HG03025 (cell line): ENCODE measurements around the gene NGEF.

ENCODE experiments used
- ATAC-seq: cut with Tn5 transposase; IDR thresholded peaks from one replicate; pipeline ENCODE4 v1.9.1; 2021; ENCODE audit warnings: mild to moderate bottlenecking, moderate library complexity; ENCODE audit not compliant: unreplicated experiment, low FRiP score

NGEF gene

DNA sequence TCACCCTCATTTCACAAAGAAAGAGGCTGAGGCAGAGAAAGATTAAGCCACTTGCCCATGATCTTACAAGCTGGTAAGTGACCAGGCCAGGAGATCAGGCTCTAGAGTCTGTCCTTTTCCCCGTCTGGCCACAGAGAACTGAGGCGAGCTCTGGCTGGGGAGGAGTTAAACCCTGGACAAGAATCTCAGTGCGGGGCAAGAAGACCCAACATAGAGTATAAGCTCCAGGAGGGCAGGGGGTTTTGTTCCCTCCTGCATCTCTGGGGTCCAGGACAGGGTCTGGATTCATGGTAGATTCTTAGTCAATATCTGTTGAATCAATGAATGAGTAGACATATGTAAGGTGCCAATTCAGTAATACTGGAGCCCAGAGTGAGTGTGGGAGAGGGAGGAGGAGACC is 34.1 kb upstream of the NGEF start:
- no peak for ATAC-seq

DNA sequence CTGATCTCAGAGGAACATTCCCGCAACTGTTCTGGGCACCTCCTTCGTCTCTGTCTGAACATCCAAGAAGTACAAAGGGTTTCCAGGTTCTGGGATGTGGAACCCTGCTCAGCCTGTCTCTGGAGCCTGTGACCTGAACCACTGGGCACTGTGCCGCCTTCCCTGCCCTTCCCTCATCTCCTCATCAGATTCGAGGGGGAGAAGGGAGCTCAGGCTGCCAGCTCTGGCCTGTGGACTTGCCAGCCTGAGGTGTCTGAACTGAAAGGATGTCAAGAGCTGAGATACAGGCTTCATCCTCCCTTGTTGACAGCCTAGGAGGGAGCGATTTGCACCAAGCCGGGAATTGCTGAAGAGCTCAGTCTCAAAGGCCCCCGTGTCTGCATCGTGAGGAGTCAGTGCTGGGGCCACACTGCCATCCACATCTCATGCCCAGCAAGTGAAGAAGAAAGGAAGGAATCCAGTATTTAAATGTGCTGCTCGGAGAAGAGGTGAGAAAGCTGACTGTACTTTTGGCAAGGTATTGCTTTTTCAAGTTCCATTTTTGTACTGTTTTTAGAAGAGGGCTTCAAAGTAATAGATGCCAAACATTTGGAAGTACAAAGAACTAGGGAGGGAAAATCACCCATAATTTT is 32.0 kb upstream of the NGEF start:
- no peak for ATAC-seq

DNA sequence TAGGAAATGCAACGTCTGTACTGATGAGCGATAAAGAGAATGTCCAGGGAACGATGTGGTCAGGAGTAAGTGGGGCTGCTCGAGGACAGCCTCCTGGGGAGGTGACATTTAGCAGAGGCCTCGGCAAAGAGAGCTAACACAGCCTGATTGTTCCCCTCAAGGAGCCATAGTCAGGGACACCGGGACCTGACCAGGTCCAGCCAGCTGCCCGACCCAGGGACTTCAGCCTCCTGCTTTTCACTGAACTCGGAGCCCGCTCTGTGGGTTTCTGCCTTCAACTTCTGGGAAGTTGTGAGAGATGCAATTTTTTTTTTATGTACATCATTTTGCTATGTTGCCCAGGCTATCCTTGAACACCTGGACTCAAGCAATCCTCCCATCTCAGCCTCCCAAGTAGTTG is 29.5 kb upstream of the NGEF start:
- no peak for ATAC-seq

DNA sequence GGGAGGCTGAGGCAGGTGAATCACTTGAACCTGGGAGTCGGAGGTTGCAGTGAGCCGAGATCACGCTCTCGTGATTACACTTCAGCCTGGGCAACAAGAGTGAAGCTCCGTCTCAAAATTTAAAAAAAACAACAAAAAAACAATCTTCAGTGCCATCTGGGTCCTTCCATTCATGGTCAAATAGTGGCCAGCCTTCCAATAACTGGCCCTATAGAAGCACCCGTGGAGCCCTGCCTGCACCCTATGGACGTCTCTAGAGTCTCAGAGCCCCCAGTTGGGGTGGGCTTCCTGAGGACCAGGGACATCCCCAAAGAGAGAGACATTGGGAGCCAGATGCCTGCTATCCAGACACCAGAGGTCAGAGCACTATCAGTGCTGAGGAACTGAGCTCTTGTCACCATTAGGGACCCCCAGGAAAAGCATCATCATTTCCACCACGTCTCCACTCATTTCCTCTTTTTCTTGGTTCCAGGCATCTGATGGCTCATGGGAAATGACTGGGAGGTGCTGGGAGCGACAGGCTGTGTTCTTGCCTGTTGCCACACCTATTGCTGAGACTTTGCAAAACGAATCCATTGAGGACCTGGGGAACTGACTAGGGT is 28.8 kb upstream of the NGEF start:
- ATAC-seq = no peak

DNA sequence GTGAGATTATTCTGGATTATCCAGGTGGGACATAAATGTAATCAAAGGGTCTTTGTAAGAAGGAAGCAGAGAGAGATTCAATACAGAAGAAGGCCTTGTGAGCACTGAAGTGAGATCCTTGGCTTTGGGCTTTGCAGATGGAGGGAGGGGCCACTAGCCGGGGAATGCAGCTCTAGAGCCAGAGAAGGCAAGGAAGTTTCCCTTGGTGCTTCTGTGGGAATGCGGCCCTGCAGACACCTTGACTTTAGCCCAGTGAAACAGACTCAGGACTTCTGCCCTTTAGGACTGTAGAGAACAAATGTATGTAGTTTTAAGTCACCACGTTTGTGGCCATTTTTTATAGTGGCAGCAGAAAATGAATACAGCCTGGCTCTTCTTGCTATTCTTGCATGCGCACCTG is 27.5 kb upstream of the NGEF start:
- no peak for ATAC-seq

DNA sequence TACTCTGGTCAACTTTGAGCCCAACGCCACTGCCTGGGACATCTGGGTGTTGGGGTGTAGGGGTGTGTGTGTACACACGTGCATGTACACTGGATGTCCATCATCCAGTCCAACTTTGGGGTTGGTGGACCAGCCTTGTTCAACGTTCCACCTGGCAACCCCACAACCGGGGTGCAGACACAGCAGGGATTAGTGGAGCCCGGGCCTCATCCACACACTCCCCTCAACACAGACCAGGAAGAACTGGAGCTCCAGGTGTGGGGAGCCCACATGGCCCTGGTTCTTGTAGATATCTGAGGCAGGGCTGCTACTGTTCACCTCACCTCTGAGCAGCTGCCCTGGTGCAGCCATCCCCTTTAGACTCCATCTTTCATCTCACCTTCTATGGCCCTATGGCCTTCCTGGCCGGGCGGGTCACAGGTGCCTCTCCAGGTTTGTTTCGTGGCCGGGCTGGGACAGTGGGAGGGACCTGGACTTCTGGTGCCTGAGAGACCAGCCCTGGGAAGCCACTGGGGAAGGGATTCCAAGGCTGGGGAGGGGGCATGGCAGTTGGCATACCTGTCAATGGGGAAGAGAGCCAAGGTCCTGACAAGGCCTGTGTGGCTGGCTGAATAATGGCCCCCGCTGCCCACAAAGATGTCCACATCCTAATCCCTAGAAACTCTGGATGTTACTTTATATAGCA is 26.9 kb upstream of the NGEF start:
- no peak for ATAC-seq

DNA sequence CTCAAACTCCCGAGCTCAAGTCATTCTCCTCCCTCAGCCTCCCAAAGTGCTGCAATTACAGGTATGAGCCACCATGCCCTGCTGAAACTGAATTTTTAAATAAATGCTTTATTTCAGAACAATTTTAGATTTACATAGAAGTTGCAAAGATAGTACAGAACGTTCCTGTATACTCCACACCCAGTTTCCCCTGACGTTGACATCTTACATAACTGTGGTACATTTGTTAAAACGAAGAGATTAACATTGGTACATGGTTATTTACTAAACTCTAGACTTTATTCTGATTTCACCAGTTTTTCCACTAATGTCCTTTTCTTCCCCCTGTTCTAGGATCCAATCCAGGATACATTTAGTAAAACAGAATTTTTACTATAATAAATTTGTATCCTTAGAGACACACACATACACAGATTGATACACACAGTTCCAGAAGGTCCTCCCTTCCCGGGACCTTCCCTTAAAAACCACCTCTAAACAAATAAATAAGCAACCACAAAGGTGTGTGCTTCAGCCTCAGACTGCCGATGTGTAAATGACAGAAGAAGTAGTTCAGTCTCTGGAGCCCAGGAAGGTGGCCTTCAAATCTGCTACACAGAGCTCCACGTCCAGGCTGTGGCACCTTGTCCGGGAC is 26.3 kb upstream of the NGEF start:
- no peak for ATAC-seq

DNA sequence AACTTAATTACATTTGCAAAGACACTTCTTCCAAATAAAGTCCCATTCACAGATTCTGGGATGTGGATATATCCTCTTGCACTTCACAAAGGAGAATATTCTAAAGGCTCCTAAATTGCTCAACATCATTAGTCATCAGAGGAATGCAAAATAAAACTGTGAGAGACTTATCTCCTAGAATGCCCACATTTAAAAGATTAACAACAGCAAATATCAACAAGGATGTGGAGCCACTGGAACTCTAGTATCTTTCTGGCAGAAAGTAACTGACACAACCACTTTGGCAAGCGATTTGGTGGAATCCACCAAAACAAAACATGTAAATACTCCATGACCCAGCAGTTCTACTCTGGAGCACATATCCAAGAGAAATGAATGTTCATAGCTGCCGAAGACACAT is 24.0 kb upstream of the NGEF start:
- ATAC-seq = no peak

DNA sequence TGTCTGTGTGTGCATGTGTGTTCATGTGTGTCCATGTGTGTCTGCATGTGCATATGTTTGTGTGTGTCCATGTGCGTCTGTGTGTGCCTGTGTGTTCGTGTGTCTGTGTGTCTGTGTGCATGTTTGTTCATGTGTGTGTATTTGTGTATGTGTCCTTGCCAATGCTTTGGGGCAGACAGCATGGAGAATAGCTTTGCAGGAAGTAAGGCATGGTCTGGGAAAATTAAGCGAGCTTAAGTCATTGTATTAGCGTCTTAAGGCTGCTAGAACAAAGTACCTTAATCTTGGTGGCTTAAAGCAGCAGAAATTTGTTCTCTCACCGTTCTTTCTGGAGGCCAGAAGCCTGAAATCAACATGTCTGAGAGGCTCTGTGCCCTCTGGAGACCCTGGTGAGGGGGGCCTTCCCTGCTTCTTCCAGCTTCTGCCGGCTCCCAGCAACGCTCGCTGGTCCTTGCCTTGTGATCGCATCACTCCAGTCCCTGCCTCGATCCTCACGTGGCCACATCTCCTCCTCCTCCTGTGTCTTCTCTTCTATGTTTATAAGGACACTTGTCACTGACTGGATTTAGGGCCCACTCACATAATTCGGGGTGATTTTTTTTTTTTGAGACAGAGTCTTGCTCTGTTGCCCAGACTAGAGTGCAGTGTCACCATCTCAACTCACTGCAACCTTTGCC is 23.2 kb upstream of the NGEF start:
- no peak for ATAC-seq

DNA sequence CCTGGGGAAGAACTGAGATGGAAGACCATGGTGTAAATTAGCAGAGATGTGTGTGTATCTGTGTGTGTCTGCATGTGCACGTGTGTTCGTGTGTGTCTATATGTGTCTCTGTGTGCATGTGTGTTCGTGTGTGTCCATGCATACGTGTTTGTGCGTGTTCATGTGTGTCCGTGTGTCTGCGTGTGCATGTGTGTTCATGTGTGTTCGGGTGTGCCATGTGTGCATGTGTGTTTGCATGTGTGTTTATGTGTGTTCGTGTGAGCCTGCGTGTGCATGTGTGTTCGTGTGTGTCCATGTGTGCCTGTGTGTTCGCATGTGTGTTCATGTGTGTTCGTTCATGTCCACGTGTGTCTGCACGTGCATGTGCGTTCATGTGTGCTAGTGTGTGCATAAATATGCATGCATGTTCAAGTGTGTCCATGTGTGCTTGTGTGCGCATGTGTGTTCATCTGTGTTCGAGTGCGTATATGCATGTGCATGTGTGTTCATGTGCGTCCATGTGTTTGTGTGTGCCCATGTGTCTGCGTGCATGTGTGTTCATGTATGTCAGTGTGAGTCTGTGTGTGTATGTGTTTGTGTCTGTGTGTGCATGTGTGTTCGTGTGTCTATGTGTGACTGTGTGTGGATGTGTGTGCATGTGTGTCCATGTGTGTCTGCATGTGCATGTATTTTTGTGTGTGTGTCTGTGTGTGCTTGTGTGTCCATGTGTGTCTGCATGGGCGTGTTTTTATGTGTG is 22.5 kb upstream of the NGEF start:
- no peak for ATAC-seq

DNA sequence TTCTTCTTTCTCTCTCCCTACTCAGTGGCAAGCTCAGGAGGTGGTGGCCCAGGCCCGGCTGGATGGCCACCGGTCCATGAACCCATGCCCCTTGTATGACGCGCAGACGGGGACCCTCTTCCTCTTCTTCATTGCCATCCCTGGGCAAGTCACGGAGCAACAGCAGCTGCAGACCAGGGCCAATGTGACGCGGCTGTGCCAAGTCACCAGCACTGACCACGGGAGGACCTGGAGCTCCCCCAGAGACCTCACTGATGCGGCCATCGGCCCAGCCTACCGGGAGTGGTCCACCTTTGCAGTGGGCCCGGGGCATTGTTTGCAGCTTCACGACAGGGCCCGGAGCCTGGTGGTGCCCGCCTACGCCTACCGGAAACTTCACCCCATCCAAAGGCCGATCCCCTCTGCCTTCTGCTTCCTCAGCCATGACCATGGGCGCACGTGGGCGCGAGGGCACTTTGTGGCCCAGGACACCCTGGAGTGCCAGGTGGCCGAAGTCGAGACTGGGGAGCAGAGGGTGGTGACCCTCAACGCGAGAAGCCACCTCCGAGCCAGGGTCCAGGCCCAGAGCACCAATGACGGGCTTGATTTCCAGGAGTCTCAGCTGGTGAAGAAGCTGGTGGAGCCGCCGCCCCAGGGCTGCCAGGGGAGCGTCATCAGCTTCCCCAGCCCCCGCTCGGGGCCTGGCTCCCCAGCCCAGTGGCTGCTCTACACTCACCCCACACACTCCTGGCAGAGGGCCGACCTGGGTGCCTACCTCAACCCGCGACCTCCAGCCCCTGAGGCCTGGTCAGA is 21.2 kb upstream of the NGEF start:
- no peak for ATAC-seq

DNA sequence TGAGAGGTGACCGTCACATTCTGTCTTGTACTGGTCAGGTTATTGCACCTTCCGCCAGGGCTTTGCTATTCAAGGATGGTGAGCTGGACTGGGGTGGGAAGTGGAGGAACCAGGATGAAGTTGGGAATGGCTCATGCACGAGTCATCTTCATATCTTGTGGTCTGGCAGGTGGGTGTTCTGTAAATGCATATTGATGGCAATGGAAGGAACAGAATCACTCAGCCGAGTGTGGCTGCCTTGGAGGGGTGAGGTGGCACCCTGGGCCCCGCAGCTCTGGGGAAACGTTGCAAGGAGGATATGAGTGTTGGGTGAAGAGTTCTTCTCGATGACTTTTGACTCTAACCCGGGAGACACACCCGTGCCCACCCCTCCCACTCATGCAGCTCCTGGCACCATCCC is 20.6 kb upstream of the NGEF start:
- ATAC-seq = no peak

DNA sequence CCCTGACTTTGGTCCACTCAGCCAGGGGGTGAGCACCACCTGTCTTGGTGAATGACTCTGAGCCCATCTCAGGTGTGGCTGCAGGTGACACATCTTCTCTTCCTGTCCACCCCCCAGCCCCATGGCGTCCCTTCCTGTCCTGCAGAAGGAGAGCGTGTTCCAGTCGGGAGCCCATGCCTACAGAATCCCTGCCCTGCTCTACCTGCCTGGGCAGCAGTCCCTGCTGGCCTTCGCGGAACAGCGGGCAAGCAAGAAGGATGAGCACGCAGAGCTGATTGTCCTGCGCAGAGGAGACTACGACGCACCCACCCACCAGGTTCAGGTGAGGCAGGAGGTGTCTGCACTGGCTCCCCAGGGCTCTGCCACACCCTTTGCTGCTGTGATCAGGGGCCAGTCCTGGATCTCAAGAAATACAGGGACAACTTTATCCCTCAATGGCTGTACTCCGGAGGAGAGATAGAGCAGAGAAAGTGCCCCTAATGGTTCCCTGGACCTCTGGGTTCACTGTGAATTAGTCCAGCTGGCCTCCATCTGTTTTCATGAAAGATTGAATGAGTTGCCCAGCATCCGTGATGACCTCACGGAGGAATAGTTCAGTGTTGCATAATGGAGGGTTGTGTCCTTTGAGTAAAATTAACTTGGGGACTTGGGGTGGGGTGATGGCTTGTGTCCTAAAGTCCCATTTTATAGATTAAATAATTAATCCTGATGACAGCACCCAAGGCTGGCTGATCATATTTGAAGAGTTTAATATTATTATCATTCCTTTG is 19.7 kb upstream of the NGEF start, which contains the start of gene NEU2:
NEU2 (plus strand) TSS at position 122 of the 770 bp plus-strand sequence; CDS start at position 122, 0 bp downstream.
- no peak for ATAC-seq

DNA sequence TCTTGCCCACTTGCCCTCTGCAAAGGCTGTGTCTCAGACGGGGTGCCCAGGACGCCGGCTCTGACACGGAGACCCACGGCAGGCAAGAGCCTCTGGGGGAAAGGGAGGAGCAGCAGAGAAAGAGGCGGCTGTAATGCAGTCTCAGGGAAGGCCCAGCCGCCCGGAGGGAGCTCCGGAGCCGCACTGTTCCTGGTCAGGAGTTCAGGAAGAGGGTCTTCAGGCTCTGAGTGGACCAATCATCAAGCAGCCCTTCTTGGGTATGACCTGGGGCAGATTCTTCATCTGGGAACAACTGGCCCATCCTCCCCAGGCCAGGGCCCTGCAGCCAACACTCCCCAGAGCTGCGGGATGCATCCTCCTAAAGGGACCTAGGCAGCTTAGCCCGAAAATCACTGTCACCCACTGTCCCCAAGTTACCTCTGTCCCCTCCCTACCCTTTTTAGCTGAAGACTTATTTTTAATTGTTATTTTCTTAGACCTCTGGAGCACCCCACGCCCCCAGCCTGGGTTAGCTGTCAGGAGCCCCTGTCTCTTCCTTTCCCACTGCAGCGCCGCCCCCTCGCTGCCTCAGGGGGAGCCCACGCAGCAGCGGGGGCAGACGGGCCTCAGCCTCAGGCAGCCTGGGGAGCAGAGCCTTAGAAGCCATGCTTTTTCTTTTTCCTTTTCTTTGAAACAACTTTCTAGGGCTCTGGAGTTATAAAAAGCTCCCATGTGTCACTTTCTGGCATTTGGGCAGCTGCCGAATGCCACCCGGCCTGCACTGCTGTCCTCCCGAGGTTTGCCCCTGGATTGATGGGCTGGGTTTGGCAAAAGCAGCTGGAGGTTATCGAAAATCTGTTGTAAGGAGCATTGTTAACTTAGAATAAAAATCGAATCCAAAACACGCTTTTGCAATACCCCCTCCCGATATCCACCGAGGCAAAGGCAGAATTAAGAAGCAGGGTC is 18.8 kb upstream of the NGEF start:
- ATAC-seq = no peak

DNA sequence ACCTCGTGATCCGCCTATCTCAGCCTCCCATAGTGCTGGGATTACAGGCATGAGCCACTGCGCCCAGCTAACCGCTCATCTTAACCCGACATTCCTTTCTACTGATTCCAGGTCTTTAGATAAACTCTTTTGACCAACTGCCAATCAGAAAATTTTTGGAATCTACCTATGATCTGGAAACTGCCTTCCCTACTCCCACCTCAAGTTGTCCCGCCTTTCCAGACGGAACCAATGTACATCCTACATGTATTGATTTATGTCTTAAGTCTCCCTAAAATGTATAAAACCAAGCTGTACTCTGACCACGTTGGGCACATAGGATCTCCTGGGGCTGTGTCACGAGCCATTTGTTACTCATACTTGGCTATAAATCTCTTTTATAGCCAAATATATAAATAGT is 16.3 kb upstream of the NGEF start:
- ATAC-seq = no peak

DNA sequence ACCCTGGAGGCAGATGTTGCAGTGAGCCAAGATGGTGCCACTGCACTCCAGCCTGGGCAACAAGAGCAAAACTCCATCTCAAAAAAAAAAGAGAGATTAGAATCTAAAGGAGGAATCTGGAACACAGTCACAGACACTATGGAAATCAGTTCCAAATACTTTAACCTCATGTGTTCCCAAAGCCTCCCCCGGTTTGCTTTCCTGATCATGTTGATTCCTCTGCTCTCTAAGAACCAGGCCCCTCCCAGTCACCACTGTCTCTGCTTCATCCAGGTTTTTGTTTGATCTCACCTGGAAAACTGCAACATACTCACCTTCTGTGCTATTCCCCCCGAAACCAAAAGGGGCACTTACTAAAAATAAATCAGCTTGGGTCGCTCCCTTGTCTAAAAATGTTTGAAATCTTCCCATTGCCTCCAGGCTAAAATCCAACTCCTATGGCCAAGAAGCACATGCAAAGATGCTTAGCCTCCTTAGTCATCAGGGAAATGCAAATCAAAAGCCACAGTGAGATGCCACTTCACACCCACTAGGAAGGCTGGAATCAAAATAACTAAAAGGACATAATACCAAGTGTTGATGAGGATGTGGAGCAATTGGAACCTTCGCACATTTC is 13.2 kb upstream of the NGEF start:
- no peak for ATAC-seq

DNA sequence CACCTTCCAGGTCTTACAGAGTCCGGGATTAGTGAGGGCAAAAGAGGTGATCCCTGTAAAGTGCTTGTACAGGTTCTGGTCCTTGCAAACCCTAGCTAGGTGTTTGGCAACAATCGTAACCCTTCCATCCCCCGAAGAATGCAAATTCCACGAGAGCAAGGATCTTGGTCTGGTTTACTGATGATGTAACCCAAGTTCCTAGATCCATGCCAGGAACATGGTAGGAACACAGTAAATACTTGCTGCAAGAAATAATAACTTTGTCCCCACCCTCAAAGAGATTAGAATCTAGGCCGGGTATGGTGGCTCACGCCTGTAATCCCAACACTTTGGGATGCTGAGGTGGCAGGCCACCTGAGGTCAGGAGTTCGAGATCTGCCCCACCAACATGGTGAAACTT is 12.7 kb upstream of the NGEF start:
- no peak for ATAC-seq
